Activated CD4-positive, alpha-beta T cell treated with anti-CD3 and anti-CD28 coated beads for 4 hours (primary cell): ENCODE data around the gene SLC25A15.
"Not testable (repeated sequence)": the region's sequence is repeated elsewhere in the genome, so short reads cannot be mapped to it uniquely, and the experiment has no call there.

Source experiments
- DNase-seq, 2 donors: peaks; one replicate each; pipeline ENCODE4 v3.0.0-alpha.2; 2020

SLC25A15 gene

DNA sequence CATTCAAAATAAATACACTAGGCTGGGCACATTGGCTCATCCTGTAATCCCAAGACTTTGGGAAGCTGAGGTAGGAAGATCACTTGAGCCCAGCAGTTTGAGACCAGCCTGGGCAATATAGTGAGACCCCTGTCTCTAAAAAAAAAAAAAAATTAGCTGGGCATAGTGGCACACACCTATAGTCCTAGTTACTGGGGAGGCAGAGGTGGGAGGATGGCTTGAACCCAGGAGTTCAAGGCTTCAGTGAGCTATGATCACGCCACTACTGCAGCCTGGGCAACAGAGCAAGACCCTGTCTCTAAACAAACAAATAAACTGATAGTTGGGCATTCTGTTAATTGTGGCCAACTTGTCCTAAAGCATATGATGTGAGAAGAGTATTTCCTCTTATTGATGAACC lies 6.4 kb upstream of the SLC25A15 start:
- not testable (repeated sequence) for DNase-seq

- no peak for DNase-seq
These were observed 4.9 kb upstream of the SLC25A15 start for GRCh38 chr13:40784540-40784939.

DNA sequence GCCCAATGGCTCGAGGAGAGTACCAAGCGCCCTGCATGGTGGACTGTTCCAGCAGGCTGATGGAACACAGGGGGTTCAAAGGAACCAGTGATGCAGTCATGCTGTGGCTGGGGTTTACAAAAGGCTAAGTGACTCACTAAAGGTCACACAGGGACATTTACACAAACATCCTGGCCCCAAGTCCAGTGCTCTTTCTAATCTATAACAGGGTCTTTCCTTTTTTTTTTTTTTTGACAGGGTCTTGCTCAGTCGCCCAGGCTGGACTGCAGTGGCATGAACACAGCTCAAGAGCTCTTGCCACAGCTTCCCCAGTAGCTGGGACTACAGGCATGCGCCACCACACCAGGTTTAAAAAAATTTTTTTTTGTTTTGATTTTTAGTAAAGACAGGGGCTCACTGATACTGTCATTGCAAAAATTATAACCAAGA lies 2.8 kb upstream of the SLC25A15 start:
- DNase-seq: no peak

DNA sequence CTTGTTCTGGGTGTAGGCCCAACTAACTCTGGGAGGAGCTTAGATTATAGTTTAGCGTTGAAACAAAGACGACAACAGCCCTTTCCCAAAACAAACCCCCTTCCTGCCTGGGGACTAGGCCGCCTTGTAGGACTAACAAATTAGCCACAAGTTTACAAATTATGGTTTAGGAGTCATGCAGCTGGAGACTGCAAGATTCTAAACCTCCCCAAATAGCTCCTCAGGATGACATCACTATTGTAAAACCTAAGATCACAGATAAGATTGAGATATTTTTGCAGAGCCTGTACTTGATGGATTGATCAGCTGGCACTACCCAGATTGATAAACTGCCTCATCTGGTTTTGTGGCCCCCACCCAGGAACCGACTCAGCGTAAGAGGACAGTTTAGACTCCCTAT lies 2.3 kb upstream of the SLC25A15 start:
- no peak for DNase-seq

DNA sequence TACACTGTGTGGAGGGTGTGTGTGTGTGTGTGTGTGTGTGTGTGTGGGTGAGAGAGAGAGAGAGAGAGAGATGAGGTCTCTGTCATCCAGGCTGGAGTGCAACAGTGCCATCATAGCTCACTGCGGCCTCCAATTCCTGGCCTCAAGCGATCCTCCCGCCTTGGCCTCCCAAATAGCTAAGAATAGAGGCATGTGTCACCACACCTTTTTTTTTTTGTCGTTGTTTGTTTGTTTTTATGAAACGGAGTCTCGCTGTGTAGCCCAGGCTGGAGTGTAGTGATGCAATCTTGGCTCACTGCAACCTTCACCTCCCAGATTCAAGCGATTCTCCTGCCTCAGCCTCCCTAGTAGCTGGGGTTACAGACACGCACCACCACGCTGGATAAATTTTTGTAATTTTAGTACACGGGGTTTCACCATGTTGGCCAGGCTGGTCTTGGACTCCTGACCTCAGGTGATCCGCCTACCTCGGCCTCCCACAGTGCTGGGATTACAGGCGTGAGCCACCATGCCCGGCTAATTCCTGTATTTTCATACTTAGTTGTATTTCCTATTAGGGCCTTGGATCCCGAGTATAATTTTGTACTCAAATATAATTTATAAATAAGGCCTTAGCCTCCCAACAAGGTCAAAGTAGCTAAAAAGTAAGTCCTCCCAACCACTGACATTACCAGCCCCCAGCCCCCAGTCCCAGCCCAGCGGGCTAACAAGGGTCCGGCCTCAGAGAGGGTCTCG lies 704 bp upstream of the SLC25A15 start:
- not testable (repeated sequence) for DNase-seq

- no peak for DNase-seq
These were observed 774 bp downstream of the SLC25A15 start for GRCh38 chr13:40790154-40790616.

GRCh38 chr13:40792284-40793051 lies 3.1 kb downstream of the SLC25A15 start:
- DNase-seq: no peak

DNA sequence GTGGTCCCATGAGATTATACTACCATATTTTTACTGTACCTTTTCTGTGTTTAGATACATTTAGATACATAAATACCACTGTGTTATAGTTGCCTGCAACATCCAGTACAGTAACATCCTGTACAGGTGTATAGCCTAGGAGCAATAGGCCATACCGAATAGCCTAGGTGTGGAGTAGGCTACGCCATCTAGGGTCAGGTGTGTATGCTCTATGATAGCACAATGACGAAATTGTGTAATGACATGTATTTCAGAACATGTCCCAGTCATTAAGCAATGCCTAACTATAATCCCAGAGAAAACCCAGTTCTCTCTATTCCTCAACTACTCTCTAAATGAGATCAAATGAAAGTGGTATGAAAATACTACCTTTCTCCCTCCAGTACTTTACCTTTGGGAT lies 3.9 kb downstream of the SLC25A15 start:
- no peak for DNase-seq

GRCh38 chr13:40794414-40795368 lies 5.3 kb downstream of the SLC25A15 start:
- DNase-seq: no peak

GRCh38 chr13:40796649-40797048 lies 7.2 kb downstream of the SLC25A15 start:
- DNase-seq: no peak

GRCh38 chr13:40798380-40798779 lies 9.0 kb downstream of the SLC25A15 start:
- no peak for DNase-seq

- no peak for DNase-seq
These were observed 10.1 kb downstream of the SLC25A15 start for GRCh38 chr13:40799508-40799907.

GRCh38 chr13:40800559-40800958 lies 11.1 kb downstream of the SLC25A15 start:
- DNase-seq: no peak

DNA sequence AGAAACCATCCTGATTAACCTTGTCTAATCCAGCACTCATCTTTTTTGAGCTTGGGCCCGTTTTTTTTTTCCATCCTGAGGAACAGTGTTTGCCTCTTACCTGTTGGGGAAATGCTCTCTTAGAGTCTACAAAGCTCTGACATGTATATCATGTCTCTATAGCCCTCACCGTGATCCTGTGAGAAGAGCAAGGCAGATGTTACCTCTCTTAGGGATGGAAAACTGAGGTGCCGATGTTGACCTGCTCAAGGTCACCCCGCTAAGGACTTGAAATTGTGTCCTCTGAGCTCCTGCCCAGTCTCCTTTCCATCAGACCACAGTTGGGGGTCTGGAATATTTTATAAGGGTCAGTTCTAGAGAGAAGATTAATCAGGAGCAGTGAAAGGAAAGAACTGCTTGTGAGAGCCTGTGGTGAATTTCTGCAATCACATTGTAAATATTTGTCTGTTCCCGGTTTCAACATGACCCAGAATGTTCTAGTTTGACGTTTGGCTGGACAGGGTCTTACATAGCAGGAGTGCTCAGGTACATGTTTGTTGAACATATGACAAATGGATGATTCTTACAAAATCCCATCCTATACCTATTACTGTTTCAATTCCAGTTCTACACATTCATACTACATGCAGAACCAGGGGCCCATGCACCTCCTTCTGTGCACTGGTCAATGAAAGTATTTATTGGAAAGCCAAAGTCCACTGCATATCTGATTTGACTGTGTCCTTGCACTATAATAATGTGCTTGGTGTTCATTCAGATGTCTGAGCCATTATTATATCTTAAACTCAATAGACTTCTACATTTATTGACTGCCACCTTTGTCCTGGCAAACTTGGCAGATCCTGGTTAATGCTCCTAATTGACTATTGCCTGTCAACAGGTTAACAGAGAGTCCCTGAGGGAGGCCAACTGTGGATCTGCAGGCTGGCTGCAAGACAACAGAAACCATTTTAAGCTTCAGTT lies 12.1 kb downstream of the SLC25A15 start:
- no peak for DNase-seq

GRCh38 chr13:40803316-40803715 lies 13.9 kb downstream of the SLC25A15 start:
- no peak for DNase-seq

DNA sequence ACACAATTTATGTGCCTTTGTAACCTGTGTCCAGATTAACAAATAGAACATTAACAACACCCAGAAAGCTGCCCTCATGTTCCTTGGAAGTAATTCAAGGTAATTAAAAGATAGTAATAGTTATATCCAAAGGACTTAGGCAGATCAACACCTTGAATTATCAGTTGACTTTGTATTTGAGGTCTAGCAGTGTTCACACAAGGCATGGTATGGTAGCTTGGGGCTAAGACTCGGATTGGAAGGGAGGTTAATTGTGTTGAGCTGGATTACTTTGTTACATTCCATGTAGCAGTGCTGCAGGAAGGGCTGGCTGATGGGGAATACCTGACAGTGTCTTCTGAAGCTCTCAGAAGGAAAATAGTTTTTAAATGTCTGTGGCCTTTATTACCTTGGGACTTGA lies 16.8 kb downstream of the SLC25A15 start:
- DNase-seq: no peak

DNA sequence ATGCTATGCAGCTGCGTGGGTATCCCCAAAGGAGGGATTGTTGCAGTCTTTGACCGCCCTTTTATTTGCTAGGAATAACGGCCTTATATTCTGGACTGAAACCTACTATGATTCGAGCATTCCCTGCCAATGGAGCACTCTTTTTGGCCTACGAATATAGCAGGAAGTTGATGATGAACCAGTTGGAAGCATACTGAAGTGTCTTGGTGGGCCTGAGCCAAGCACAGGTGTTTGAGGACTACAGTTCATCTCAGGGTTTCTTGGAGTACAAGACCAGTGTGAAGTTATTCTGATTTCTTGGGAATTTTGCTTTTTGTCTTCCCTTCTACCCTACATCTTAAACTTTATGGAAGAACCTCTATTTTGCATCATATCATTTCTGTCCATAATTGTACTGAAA lies 20.1 kb downstream of the SLC25A15 start:
- no peak for DNase-seq

DNA sequence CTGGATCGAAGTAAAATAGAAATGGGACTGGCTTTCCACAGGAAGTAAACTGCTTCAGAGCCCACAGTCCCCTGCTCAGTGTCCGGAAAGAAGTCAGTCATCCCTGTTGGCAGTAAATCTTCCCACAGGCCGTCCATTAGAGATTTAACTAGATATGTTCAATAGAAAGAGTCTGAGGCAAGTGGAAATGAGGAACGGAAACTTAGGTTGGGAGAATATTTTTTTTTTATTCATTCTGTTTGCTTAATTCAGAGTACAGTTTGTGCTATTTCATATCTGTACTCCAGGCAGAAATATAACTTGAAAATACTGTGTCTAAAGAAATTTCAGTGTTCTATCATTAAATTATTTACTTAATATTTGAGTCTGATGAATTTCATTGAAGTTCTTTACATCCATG lies 22.7 kb downstream of the SLC25A15 start:
- no peak for DNase-seq

GRCh38 chr13:40812724-40813445 lies 23.5 kb downstream of the SLC25A15 start:
- DNase-seq: no peak

DNA sequence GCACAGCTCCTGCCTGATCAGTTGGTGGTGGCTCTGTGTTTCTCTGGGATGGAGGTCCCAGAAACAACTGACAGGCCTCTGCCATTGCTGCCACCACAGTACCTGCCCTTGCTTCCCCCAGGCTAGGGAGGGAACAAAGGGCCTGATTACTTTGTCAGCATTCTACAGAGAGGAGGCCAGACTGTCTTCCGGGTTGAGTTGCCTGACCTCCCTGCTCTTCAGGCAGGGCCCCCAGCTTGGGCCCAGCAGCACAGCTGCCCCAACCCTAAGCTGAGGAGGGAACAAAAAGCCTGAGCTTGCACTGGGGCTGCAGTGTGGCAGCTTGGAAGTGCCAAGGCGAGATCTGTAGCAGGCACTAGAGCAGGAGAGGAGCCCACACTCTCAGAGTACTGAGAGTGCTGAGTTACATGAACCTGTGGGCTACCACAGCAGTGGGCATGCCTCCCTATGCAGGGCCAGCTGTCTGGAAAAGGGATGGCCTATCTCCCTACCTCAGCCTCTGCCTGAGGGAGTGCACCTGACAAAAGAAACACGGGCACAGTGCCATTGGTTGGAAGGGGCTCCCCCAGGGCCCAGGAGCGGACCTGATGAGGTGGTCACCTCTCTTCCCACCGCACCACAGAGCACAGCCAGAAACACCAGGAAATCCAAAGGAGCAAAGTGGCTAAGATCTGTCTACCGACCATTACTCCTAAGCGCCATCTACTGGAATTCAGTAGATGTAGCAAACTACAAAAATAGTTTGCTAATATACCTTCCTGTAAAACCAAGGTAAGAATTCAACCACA lies 24.4 kb downstream of the SLC25A15 start:
- DNase-seq: no peak
